Pulmonary artery endothelial cell (primary cell): ENCODE results near the gene NHLH1. TPM values are rescaled to one million over a fixed set of nuclear protein-coding genes. Genes with fewer than 3 reads are reported as not detected.

Experiments
- DNase-seq: peaks from one replicate; pipeline ENCODE4 v3.0.0-alpha.2; 2011; ENCODE audit warnings: low read depth, low spot score
- total RNA-seq: library from RNA; depleted of rRNA; stranded (reverse); fragments of >200 nt; gene quantifications from 2 replicates; pipeline ENCODE4 v1.2.3, GENCODE V29; 2014

The NHLH1 gene
- total RNA-seq, 1 donor from 2014 or later: under 0.01 TPM

DNA sequence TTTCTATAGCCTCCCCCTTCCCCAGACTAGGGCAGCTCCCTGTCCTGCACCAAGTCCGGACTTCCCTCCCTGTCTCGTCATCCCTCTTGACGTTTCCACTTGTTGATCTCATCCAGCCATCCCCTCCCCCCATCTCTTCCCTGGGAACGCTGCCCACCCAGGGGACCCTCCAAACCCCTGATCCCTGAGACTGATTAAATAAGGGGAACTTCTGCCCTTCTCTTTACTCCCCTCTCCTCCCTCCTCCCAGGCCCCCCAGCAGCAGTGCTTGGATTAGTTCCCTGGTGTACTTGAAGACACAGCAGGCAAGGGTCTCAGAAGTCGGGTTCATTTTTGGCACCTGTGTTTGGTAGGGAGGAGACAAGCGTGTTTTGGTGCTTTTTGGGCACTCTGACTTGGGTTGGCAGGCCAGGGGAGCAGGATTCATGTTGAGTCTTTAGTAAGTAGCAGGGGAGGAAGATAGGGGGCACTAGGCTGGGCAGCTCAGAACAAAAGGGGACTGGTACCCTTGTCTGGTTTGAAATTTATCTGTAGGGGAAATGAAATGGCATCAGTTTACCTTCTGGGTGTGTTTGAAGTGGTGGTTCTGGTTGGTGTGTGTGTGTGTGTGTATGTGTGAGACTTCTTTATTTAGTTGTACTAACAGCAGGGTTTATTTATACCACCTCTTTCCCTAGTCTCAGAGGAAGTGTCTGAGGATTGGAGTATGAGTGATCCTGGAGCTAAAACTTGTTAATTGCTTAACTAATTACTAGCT lies 44.6 kb downstream of the NHLH1 start:
- DNase-seq: no peak

DNA sequence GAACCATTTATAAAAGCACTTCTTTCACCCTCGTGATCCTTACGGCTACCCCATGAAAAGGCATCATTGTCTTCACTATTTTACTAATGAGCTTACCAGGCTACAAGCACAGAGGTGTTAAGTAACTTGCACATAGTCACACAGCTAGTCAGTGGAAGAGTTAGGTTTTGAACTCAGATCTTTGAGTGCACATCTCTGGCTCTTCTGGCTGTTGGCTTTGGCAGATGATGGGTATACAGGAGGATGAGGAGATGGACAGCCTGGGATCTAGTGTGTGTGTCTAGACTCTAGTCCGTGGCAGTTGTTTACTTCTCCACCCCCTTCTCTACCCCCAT lies 45.1 kb downstream of the NHLH1 start:
- no peak for DNase-seq

DNA sequence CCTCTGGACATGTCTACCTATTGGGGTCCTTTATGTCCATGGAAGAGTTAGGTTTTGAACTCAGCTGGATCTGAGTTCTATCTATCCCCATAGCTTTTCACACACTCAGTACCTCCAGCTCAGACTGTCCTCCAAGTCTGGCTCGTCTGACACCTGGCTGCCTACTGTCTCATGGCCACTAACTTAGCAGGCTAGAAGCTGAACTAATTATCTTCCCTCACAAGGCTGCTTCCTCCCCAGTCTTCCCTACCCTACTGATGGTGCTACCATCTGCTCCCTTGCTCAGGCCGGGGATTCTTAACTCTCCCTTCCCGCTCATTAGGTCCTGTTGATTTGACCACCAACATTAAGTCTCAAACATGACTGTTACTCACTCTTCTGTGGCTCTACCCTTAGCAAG lies 46.8 kb downstream of the NHLH1 start:
- DNase-seq: no peak

DNA sequence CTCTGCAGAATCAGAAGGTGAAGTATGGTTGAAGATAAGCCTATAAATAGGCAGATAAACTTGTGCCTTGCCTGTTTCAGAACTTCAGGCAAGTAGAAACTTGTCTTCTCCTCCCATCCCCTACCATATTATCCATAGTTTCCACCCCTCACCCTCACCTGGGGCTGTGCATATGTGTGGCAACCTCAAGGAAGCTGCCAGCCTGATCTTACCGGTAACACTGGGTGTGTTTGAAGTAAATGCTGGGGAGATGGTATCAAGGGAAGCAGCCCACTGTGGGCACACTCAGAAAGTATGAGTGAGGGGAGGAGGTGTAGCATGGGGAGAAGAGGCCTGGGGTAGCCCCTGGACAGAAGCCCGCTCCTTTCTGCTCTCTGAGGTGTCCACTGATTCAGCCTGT lies 48.0 kb downstream of the NHLH1 start:
- no peak for DNase-seq

DNA sequence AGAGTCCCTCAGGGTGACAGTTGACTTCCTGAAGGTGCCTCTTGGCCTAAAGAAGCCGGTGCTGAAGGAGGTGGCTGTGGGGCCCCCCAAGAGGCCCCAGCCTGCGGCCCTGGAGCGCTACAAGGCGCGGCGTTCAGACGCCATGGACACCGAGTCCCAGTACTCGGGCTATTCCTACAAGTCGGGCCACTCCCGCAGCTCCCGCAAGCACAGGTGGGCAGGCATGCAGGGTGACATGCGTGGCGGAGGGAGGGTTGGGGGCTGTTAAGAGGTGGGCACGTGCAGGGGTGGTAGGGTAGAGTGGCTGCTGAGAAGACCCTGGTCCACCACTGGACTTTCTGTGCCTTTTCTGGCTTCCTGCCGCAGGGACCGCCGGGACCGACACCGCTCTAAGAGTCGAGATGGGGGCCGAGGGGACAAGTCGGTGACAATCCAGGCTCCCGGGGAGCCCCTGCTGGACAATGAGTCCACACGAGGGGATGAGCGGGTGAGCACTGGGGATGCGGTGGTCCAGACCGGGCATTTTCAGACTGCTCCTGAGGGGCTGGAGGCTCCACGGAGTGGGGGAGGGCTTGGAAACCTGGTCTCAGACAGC lies 48.9 kb downstream of the NHLH1 start:
- DNase-seq: no peak

DNA sequence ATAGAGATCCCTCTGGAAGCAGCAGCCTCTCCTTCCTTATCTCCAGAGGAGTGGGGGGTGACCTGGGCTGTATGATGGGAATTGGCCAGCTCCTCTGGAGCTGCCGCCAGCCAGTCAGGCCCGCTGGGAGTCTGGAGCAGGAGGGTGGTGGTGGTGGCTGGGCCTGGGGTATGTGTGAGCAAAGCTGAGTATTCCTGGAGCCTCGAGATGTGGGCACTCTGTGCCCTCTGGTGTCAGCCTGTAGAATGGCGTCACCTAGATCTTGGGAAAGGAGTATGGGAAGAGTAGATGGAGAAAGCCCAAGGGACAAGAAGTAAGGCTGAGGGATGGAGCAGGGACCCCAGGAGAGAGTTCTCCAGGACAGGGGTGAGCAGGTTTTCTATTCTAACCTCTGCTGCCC lies 49.5 kb downstream of the NHLH1 start:
- peak; percentile 7 for DNase-seq

DNA sequence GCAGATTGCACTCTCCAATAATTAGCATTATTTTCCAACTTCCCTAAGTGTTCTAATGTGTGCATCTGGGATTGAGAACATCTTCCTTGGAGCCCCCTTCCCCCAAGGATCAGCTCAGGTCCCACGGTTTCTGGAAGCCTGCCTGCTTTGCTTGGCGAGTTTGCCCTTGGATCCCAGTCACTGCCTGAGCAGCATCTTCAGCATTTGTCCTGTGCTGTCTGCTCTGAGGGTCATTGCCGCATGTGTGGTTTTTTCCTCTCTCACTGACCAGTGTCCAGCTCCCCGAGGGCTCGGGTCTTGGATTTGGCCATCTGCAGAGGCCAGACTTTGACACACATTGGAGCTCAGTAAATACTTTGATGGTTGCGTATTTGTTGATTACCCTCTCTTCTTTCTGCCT lies 51.6 kb downstream of the NHLH1 start:
- no peak for DNase-seq

DNA sequence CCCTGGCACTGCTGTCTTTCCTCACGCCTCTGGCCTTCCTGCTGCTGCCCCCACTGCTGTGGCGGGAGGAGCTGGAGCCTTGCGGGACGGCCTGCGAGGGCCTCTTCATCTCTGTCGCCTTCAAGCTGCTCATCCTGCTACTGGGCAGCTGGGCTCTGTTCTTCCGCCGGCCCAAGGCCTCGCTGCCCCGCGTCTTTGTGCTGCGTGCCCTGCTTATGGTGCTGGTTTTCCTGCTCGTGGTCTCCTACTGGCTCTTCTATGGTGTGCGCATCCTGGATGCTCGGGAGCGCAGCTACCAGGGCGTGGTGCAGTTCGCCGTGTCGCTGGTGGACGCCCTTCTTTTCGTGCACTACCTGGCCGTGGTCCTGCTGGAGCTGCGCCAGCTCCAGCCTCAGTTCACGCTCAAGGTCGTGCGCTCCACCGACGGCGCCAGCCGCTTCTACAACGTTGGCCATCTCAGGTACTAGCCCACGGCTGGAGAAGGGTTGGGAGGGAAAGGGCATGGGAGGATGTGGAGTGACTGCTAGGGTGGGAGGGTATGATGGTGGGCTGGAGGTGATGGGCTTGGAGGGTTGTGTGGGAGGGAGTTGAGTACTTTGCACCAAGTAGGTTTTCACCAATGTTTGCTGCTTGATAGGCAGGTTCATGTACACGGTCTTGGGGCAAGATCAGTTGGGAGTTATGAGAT lies 52.4 kb downstream of the NHLH1 start:
- no peak for DNase-seq

DNA sequence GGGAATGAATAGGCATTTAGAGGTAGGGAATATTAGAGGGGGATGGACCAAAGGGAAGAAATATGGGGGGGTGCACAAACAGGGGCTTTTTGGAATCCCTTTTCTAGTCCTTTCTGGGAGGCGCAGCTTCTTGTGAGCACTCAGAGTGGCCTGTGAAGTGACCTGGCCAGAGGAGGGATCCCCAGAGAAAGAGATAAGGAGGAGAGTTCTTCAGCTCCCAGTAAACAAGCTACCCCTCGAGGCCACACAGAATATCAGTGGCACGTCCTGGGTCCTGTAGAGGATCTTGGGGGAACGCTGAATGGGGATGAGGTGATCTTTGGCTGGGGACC lies 52.9 kb downstream of the NHLH1 start:
- DNase-seq: no peak

DNA sequence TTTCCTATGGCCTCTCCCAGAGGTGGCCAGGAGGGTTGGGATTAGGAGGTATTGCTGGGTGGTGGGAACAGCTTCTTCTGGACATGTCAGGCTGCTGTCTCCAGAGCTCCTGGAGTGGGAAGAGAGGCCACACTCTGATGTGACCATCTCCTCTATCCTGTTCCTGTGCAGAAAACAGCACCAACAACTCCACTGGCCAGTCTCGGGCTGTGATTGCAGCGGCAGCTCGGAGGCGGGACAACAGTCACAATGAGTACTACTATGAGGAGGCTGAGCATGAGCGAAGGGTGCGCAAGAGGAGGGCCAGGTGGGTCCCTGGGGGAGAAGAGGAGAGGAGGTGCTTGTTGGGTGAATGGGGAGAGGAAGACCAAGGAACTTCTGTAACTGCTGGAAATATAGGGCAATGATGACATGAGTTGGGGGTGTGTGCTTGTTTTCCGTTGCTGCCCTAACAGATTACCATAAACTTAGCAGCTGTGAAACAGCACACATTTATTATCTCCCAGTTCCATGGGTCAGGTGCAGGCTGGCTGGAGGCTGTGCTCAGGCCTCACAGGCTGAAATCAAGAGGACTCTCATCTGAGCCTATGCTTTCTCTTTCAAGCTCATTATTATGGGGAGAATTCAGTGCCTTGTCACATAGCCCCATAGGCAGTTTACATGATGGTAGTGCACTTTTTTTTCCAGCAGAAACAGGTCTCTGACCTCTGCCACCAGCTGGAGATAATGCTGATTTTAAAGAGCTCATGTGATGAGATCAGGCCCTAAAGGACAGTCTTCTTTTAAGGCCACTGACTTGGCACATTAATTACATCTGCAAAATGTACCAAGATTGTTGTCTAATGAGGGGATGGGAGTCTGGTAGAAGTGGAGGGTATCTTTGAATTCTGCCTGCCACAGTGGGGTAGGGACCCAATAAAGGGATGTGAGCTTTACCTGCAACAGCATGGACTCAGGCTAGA lies 54.3 kb downstream of the NHLH1 start:
- no peak for DNase-seq

DNA sequence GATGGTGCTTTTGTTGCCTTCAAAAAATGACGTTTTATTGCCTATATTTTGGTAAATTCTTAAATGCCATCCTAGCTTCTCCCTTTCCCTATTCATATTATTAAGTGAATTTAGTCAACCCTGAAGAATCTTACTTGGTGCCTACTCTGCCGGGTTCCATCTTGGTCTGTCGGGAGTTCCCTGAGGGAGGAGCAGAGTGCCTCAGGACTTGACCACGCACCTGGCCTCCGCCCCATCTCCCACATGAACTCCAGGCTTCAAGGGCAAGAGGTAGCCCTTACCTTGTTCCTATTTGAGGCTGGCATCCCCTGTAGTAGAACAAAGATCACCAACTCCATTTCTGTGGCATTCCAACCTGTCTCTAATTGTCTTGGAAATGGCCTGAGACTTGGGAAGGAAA lies 55.0 kb downstream of the NHLH1 start:
- no peak for DNase-seq

Other genes starting within 250 kb of the NHLH1 start
- not detected in 2 replicates for gene ATP1A4, start 215.5 kb upstream of the NHLH1 start, total RNA-seq
- gene CASQ1, start 176.5 kb upstream of the NHLH1 start, total RNA-seq: not detected in 2 replicates
- 75.1 and 145 TPM in 2 replicates for gene PEA15, start 161.7 kb upstream of the NHLH1 start, total RNA-seq
- gene DCAF8, start 104.5 kb upstream of the NHLH1 start, total RNA-seq: 88.1 and 91.4 TPM in 2 replicates
- 27.1 and 28.9 TPM in 2 replicates for gene PEX19, start 81.9 kb upstream of the NHLH1 start, total RNA-seq
- gene COPA, start 23.8 kb upstream of the NHLH1 start, total RNA-seq: 277 and 334 TPM in 2 replicates
- gene NCSTN, start 23.7 kb upstream of the NHLH1 start, total RNA-seq: 73.3 and 102 TPM in 2 replicates
- not detected in 2 replicates for gene VANGL2, start 33.5 kb downstream of the NHLH1 start, total RNA-seq
- not detected in 2 replicates for gene SLAMF6, start 156.2 kb downstream of the NHLH1 start, total RNA-seq
- gene CD84, start 212.4 kb downstream of the NHLH1 start, total RNA-seq: not detected in 2 replicates